HK-2 (cell line): ENCODE data around the gene MAPK1.
A peak's percentile ranks its signal among the peaks of the same experiment; 100 is the strongest.
"Not testable (repeated sequence)": the region's sequence is repeated elsewhere in the genome, so short reads cannot be mapped to it uniquely, and the experiment has no call there.

ENCODE experiments used
- DNase-seq: peaks from one replicate; pipeline ENCODE4 v3.0.0-alpha.2; 2018; ENCODE audit not compliant: unreplicated experiment

Gene MAPK1

DNA sequence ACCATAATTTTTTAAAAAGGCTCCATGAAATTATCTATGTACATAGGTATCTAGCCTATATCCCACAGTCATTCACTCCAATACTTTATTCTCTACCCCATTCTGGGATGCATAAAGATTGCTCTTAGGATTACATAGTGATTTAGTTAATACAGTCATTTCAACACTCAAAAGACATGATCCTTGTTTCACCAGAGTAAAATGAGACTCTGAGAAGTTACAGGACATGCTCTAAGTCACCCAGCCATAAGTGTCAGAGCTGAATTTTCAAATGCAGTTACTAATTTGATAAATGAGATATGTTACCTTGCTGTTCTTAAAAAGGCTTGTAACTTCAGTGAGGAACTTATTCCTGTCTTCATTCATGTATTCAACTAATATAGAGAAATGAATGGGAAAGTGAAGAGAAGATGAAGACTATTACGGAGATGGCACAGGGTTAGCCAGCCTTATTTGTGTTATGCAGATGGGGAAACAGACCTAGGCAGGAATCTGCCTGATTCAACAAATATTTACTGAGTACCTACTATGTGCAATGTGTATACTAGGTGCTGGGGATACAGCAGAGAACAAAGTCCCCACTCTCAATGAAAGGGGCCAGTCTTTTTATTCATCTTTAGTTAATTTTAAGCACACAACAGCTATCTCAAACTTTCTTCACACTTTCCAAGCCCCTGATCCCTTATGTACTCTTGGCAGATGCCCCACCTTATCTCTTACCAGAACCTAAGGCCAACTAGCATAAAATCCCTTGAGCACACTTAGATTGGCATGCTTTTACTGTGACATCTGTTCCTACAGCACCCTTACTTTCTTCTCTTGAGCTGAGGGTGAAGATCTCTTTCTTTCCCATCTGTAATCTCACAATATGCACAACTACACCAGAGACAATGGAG lies 21.6 kb downstream of the MAPK1 start:
- DNase-seq = no peak

DNA sequence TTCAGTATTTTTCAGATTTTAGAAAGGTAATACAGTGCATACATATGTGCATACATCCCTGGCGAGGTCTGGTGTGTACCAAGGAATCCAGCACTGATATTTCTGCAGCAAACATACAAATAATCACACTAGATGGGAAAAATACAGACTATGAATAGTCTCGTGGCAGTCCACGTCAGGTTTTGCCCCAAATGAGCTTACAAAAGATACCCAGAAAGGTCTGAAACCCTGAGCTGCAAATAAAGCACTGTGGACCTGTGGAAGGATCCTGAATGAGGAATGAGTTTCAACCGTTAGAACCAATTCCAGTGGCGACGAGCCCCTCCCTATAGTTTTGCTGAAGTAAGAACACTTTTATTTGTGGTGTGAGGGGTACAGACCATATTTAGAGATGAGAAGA lies 24.5 kb downstream of the MAPK1 start:
- no peak for DNase-seq

DNA sequence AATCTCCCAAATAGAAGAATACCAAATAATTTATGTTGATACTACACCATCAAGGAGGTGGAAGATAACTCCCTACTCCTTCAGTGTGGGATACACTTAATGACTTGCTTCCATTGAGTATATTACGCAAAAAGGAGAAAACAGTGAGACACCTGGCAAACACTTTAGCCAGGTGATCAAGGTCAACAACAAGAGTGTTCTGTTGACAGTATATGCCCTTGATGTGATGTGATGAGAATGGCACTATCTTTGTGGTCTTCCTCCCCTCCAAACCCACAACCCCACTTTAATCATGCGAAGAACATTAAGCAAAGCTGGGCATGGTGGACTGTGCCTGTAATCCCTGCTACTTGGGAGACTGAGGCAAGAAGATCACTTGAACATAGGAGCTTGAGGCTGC lies 26.0 kb downstream of the MAPK1 start:
- no peak for DNase-seq

DNA sequence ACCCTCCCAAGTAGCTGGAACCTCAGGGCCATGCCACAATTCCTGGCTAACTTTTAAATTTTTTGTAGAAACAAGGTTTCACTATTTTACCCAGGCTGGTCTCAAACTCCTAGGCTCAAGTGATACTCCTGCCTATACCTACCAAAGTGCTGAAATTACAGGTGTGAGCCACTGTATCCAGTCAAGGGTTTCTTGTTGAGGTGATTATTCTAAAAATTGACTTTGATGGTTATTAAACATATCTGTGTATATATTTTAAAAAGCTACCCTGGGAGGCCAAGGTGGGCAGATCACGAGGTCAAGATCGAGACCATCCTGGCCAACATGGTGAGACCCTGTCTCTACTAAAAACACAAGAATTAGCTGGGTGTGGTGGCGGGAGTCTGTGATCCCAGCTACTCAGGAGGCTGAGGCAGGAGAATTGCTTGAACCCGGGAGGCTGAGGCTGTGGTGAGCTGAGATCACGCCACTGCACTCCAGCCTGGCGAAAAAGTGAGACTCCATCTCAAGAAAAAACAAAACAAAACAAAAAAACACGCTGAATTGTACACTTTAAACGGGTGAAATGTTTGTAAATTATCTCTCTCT lies 27.1 kb downstream of the MAPK1 start:
- DNase-seq = no peak

DNA sequence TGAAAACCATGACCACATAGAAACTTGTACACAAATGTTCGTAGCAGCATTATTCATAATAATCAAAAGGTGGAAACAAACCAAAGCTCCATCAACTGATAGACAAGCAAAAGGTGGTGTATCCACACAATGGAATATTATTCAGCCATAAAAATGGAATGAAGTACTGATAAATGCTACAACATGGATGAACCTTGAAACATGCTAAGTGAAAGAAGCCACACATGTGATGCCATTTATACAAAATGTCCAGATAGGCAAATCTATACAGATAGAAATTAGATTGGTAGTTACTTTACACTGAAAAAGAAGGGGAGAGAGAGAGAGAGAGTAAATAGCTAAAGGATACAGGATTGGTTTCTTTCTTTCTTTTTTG lies 27.7 kb downstream of the MAPK1 start:
- no peak for DNase-seq

DNA sequence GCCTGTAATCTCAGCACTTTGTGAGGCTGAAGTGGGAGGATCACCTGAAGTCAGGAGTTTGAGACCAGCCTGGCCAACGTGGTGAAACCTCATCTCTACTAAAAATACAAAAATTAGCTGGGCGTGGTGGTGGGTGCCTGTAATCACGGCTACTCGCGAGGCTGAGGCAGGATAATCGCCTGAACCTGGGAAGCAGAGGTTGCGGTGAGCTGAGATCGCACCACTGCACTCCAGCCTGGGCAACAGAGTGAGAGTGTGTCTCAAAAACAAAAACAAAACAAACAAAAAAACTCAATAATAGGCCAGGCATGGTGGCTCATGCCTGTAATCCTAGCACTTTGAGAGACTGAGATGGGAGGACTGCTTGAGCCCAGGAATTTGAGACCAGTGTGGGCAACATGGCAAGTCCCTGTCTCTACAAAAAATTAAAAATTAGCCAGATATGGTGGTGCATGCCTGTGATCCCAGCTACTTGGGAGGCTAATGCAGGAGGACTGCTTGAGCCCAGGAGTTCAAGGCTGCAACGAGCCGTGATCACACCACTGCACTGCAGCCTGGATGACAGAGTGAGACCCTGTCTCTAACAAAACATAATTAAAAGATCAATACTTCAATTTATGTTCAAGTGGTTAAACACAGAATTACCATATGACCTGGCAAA lies 28.2 kb downstream of the MAPK1 start:
- not testable (repeated sequence) for DNase-seq

DNA sequence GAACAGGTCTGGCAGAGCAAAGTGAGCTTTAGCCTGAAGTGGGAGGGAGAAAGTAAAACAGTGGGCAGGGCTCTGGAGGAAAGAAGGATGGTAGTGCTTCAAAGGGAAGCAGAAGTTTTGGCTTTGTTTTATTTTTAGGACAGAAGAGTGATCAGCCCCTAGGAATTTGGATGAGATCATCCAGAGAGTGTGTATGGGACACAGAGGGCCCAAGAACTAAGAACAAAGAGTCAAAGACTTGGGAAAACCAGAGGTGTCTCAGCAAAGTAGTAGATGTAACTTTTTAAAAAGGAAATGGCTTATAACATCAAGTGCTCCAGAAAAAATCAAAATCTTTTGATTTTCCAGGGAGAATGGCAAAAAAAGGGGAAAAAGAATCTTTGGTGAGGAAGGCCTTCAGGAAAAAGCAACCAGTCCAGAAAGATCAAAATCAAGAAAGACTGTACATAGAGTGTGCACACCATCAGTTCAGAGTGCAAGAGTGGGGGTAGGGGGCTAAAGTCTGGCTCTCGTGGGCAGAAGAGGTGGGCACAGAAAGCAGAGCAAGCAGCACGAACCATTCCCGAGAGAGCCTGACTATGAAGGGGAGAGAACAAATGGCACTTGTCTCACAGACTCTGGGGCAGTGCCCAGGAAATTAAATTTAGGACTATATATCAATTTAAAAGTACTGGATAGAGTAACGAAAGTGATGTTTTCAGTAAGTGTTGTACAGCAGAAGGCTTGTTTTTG lies 30.0 kb downstream of the MAPK1 start:
- peak; percentile 4 for DNase-seq

DNA sequence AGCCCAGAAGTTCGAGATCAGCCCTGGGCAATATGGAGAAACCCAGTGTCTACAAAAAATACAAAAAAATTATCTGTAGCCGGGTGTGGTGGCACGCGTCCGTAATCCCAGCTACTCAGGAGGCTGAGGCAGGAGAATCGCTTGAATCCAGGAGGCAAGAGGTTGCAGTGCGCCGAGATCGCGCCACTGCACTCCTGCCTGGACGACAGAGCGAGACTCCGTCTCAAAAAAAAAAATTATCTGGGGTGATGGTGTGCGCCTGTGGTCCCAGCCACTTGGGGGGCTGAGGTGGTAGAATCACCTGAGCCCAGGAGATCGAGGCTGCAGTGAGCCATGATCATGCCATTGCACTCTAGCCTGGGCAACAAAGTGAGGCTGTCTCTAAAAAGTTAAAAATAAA lies 31.0 kb downstream of the MAPK1 start:
- not testable (repeated sequence) for DNase-seq

DNA sequence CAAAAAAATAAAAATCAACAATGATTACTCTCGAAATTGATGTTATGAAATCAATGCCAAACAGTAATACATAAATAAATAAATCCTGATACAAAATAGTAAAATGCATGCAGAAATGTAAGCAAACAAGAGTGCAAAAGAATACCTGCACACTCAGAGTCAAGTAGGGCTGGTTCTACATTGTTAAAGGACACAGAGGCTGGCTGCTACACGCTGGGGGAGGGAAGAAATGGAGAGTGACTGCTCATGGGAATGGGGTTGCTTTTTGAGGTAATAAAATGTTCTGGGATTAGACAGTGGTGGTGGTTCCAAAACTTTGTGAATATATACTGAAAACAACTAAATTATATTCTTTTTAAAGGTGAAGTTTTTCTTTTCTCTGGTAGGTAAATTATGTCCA lies 32.1 kb downstream of the MAPK1 start:
- DNase-seq = no peak

DNA sequence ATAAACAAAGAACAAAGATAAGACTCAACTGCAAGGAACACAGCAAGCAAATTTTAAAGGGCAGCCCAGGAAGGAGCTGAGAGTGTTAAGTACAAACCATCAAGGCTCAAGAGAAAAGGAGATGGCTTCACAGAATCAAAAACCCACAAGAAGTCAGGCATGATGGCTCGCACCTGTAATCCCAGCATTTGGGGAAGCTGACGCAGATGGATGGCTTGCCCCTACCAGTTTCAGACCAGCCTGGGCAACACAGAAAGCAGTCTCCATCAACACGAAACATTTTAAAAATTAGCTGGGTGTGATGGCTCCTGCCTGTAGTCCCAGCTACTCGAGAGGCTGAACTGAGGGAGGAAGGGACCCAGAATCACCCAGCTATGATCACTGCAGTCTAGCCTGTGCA lies 32.6 kb downstream of the MAPK1 start:
- DNase-seq = no peak

DNA sequence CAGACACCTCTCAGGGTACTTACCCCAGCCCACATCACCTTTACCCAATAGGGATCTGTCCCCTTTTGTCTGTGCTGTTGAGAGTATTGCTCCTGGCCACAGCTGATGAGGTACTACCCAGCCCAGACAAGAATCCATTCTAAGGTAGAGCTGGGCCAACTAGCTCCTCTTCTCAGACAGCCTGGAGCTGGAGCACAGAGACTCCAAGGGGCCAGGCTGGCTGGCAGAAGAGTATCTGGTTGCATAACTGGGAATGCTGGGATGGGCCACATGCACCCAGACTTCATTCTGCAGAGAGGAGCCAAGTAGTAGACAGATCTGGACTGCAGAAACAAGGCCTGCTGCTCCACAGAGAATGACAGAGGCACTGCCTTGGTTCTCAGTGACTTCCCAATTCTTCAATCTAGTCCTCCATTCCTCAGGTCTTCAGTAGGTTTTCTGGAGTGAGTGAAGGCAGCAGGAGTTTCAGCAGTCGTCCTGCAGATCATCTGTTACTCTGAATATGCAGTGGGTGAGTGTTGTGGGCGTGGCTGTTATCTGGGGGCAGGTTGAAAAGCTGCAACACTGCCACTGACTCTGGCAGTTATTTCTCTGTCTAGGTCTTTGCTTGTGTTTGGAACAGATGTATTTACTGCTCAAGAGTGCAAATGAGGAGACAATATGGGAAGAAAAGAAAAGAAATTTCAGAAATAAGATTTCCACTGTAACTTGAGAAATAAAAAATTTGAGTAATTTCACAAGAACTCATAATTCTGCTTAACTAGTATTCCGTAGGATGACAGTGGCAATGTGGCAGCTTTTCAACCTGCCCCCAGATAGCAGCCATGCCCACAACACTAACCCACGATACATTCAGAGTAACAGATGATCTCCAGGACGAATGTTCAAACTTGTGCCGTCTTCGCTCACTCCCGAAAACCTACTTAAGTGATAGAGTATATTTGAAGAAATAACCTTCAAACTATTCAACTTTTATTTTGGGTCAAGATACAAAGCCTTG lies 34.9 kb downstream of the MAPK1 start:
- no peak for DNase-seq

DNA sequence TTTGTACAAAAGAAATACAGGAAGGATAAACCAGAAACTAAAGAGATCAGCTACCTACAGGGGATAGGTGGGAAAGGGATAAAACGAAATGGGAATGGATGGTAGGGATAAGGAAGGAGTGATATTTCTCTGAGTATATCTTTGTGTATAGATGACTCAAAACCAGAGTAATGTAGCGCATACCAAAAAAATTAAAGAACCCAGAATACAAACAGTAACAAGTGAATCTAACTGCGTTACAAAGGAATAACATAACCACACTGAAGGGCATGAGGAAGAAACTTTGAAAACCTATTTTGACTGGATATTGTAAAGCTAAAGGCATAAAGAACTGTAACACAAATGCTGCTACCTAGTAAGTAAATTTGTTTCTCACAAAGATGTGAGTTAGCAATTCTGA lies 37.9 kb downstream of the MAPK1 start:
- DNase-seq = no peak

DNA sequence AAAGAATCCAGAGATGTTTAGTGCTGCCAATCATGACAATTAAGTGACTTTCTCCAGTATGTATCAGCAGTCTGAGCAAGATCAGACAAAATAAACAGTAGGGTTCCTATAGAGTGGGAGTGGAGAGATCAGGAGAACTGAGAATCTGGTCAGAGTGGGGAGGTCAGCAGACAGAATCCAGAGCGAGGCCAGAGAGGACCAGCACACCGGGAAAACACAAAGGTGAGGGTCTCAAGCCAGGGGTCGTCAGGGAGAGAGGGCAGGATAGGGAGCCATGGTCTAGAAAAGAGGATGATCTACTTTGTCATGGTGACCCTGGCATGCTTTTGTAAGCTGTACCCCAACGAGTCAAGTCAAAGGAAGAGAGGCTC lies 39.2 kb downstream of the MAPK1 start:
- no peak for DNase-seq

DNA sequence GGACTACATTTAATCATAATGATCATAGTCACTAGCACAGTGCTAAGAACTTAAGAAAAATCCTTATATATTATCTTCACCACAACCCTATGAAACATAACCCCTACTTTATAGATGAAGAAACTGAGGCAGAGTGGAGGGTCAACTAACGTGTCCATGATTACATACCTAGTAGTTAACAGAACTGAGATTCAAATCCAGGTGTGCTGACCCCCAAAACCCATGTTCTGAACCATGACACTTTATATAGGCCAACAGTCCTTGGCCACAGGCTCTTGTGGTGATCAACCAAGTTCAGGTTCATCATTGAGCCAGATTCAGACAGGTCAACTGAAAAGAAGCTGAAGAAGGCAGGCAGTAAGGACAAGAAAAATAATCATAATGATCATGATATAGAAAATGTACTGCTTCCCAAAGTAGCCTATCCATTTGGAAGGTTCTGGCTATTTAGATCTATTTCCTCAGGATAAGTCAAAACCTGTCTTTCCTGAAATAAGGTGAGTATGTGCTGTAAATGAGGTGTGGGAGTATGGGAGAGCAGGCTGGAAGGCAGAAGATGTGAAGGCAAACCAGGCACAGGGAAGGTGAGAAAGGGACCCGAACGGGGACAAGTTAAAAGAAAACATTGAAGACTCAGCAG lies 39.7 kb downstream of the MAPK1 start:
- DNase-seq = no peak

DNA sequence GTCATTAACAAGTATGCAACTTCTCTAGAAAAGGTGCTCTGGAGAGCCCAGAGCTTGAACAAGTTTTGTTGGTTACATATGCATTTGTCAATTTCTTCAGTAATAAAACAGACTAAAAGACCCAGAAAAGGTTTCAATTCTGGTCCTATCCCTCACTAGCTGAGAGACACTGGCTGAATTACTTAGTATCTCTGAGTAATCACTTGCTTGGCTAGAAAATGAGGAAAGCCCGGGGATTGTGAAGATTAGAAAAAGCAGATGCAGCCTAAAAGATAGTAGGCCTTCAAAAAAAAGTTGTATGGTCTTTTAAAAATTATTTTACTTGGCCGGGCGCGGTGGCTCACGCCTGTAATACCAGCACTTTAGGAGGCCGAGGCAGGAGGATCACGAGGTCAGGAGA lies 41.2 kb downstream of the MAPK1 start:
- no peak for DNase-seq

DNA sequence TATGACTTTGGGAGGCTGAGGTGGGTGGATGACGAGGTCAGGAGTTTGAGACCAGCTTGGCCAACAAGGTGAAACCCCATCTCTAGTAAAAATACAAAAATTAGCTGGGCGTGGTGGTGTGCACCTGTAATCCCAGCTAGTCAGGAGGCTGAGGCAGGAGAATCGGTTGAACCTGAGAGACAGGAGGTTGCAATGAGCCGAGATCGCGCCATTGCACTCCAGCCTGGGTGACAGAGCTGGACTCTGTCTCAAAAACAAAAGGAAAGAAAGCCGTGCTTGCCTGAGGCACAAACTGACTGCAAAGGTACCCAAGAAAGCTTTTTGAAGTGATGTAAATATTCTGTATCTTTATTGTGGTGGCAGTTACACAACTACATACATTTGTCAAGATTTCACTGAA lies 42.5 kb downstream of the MAPK1 start:
- DNase-seq = not testable (repeated sequence)

DNA sequence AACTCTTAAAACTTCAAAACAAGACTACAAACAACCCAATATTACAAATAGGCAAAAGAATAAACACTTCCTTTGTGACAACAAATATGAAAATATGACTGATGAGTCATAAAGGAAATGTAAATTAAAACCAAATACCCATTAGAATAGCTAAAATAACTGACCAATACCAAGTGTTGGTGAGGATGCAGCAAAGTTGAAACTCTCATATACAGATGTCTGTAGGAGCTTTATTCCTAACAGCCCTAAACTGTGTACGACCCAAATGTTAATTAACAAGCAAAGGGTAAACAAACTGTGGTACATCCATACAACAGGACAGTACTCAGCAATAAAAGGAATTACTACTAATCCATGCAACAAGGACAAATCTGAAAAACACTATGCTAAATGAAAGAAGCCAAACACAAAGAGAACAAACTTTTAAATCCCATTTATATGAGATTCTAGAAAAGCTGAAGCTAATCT lies 43.0 kb downstream of the MAPK1 start:
- no peak for DNase-seq

DNA sequence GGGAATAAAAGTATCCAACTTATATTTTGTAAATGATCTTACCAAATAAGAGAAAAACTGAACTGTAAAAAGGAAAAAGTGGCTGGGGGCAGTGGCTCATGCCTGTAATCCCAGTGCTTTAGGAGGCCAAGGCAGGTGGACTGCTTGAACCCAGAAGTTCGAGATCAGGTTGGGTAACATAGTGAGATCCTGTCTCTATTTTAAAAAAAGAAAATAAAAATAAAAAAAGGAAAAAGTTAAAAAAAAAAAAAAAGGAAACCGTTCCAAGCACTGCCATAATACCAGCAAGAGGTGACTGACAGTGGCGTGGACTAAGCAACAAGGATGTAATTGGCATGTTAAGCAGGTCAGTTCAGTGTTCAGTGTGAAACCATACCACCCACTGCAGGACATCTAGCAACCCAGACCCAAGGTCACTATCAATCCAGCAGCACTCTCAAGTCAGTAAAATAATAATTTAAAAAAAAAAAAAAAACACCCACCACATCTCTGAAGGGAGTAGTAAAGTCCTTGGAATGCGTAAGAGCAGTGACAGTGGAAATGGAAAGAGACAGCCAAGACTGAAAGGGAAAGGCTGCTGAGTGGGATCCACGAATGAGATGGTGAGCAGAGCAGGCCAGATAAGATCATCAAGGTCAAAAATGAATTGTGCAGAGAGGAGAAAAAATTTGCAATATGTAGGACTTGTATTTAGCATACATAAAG lies 43.6 kb downstream of the MAPK1 start:
- DNase-seq = no peak

DNA sequence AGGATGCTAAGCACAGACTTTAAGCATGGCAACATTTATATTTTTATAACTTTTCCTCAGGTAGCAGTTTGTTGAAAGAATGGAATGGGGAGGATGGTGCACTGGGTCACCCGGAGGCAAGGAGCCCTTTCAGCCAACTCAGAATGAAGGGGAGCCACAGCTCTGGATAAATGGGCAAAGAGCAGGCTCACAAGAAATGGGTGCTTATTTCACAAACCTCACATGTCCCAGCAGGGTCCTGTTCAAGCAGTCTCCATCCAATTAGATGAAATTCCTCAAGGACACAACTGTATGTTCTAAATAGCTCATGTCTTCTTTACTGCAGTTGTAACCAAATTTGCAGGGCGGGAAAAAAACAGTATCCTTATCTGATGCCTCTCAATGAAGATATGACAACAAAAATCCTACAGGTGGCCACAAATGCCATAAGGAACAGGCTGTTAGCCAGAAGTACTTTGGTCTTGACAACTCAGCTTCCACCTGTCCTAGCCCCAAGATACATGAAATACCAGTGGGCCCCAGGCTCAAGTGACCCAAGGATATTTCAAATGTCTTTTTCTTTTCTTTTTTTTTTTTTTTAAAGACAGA lies 48.2 kb downstream of the MAPK1 start:
- DNase-seq = no peak
